Peyer's patch (tissue), 4 donors: ENCODE data around the gene SERGEF.

Source experiments
- POLR2A ChIP-seq, 2 donors: fragments of 450-650 bp; IDR thresholded peaks; one replicate each; pipeline ENCODE4 v1.5.1; 2017; ENCODE audit warnings: antibody characterized with exemption in 2 of 2, mild to moderate bottlenecking in 2 of 2, moderate library complexity in 2 of 2
- TF ChIP-seq, protein P1 (sequence below), 6 experiments: fragments of 450-650 bp in 4 of 6; fragments of 200-600 bp in 2 of 6; sonication (generic) in 1 of 6; IDR thresholded peaks; one replicate each; pipeline ENCODE4 v1.5.1; 2017 to 2019; ENCODE audit warnings: antibody characterized with exemption in 6 of 6, mild to moderate bottlenecking in 3 of 6, moderate library complexity in 1 of 6

DNA sequence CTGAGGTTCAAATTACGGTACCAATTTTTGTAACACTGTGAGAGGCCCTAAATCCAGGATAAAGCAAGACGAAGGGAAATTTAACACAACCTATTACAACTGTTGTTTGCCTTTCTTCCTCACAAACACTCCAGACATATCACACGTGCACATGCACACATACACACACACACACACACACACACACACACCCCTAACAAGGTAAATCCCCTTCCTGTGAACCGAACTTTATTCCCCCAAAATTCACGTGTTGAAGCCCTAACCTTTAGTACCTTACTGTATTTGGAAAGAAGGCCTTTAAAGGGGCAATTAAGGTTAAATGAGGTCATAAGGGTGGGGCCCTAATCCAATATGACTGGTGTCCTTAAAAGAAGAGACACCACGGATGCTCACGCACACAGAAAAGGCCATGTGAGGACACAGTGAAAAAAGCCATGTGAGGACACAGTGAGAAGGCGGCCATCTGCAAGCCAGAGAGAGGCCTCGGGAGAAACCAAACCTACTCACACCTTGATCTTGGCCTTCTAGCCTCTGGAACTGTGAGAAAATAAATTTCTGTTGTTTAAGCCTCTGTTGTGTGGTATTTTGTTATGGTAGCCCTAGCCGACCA lies 1.8 kb downstream of the SERGEF start:
- TF ChIP-seq POLR2A (IDR thresholded peaks at IDR 0.05), result no peak
- TF ChIP-seq, protein P1, sequence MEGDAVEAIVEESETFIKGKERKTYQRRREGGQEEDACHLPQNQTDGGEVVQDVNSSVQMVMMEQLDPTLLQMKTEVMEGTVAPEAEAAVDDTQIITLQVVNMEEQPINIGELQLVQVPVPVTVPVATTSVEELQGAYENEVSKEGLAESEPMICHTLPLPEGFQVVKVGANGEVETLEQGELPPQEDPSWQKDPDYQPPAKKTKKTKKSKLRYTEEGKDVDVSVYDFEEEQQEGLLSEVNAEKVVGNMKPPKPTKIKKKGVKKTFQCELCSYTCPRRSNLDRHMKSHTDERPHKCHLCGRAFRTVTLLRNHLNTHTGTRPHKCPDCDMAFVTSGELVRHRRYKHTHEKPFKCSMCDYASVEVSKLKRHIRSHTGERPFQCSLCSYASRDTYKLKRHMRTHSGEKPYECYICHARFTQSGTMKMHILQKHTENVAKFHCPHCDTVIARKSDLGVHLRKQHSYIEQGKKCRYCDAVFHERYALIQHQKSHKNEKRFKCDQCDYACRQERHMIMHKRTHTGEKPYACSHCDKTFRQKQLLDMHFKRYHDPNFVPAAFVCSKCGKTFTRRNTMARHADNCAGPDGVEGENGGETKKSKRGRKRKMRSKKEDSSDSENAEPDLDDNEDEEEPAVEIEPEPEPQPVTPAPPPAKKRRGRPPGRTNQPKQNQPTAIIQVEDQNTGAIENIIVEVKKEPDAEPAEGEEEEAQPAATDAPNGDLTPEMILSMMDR (IDR thresholded peaks at IDR 0.05), result no peak
